ENCODE data around the gene PPIL1.
"Not testable (repeated sequence)": the region's sequence is repeated elsewhere in the genome, so short reads cannot be mapped to it uniquely, and the experiment has no call there.

The PPIL1 gene

DNA sequence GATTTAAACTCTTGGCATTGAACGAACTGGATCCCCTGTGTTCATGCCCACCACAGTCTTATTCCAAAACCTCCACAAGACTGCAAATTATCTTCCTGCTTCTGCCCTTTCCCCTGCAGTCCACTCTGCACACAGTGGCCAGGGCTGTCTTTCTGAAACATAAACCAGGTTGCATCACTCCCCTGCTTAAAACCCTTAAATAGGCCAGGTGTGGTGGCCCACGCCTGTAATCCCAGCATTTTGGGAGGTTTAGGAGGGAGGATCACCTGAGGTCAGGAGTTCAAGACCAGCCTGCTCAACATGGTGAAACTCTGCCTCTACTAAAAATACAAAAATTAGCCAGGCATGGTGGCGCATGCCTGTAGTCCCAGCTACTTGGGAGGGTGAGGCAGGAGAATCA, 61.6 kb downstream of the PPIL1 start:
- DNase-seq: not testable (repeated sequence)

DNA sequence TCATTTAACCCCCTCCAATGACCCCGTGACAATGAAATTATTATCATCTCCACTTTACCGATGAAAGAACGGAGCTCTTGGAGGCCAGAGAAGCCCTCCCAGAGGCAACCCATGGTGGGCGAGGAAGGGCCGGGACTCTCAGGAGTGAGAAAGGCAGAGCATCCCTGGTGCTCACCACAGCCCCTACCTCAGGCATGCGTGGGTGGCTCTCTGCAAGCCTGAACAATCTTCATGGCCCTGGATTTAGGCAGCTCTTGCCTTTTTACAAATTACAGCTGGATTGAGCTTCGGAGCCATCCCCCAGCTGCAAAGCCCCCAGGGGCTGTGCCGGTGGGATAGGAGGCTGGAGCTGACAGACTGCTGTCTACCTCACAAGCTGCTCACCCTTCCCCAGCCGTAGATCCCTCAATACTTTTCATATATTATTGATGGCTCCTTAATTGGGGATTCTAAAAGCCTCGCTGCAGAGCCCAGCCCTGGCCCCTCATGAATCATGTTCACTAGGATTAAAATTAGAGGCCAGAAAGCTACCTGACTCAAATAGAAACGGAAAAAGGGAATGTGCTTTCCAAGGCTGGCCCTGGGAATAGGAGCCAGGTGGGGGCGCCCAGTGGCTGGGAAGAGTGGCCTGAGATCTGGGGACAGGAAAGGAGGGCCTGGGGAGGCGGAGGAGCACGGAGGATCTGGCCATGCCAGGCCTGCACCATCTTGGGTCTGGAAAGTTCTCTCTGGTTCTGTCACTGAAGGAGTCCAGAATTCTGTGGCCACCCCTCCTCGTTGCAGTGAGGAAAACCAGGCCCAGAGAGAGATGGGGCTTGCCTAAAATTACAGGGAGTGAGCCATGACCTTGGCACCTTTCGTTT, 64.4 kb downstream of the PPIL1 start:
- no peak for DNase-seq

DNA sequence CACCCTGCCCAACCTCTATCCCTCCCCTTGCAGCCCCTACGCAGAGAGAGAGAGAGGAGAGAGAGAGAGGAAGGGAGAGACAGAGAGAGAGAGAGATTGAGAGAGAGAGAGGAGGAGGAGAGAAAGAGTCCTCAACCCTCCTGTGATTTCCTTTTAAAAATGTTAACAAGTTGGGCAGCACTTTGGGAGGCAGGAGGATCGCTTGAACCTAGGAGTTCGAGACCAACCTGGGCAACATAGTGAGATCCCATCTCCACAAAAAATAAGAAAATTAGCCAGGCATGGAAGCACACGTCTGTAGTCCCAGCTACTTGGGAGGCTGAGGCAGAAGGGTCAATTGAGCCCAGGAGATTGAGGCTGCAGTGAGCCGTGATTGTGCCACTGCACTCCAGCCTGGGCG, 65.4 kb downstream of the PPIL1 start:
- DNase-seq: no peak

DNA sequence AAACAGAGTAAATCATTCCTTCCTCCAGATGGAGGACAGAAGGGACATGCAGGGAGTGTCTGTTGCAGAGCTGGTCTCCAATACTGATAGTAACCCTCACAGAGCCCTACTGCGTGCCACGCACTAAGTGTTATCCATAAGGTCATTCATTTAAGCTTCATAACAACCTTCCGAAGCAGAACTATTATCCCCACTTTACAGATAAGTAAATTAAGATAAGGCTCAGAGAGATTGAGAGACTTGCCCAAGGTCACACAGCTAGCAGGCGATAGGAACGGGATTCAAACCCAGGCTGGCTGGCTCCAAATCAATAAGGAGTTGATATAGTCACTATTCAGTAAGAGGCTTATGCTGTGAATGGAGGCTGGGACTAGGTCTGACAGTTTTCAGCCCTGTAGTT, 66.0 kb downstream of the PPIL1 start:
- no peak for DNase-seq

DNA sequence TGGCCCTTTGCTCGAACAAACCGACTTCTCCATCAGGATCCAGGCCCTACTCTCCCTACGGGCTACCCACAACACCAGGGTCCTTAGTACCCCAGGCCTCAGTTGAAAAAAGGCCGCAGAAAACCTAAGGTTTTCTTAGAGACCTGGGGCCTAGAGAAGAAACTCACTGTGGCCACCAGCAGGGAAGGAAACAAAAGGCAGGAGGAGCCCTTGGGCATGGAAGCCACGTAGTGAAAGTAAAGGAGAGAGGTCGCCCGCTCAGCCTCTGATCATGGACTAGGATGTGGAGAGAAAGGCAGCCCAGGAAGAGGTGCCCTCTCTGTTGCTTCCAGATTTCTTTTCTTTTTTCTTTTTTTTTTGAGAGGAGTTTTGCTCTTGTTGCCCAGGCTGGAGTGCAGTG, 66.9 kb downstream of the PPIL1 start:
- DNase-seq: no peak

DNA sequence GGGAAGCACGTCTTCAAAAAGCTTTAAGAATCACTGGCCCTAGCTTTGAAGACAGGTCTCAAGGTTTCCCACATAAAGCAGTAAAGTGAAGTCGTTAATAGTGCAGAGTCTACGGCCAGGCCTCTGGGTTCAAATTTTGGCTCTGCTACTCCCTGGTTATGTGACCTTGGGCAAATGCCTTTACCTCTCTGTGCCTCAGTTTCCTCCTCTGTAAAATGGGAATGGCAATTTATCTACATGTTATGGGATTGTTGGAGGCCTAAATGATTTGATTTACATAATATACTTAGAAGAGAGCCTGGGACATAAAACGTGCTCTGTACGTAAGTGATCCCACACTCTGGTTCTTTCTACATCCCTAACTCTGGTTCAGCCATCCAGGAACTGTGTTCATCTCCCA, 67.5 kb downstream of the PPIL1 start:
- no peak for DNase-seq

DNA sequence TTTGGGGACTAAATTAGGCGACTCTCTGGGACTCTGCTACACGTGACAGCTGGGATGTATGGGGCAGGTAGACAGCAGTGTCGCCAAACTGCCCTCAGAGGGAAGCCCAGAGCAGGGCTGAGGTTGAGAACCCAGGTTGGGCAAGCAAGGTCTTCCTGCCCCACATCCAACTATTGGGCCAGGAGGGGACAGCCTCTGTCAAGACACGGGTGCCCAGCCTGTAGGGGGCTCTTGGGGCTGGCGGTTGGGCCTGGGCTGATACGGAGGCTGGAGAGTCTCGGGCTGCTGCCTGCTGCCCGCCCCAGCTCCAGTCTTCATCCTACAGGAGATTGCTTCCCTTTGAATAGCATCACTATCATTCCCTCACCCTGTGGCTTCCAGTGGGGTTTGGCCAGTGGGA, 68.7 kb downstream of the PPIL1 start:
- no peak for DNase-seq

DNA sequence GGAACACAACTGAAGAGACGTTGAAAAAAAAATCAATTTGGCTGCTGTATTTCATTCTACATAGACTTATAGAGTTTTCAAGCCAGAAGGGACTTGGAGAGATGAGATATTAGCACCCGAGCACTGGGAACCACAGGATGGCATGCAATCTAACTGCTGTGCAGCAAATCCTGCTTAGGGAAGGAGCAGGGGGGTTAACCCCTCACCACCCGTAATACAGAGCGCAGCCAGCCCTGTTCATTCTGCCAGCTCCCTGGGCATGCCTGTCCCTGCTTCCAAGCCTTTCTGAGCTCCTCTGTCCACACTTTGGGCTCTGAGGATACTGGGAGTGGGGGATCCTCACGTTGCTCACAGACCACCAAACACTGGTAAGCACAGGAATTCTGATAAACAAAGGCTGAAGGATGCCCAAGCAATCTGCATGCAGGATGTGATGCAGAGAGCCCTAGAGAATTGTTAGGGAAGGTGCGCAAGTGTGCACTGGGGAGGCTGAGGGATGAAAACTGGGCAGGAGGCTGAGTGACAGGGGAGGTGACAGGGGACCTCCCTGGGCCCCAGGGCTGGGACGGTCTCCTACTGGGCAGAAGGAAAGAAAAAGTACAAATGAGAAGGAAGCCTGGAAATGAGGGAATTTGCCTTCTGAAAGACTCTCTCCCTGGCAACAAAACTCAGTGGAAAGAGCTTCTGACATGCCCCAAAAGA, 69.4 kb downstream of the PPIL1 start:
- DNase-seq: no peak
